ENCODE measurements around the gene AADACL2.
"Not testable (repeated sequence)": the region's sequence is repeated elsewhere in the genome, so short reads cannot be mapped to it uniquely, and the experiment has no call there.

AADACL2 gene

DNA sequence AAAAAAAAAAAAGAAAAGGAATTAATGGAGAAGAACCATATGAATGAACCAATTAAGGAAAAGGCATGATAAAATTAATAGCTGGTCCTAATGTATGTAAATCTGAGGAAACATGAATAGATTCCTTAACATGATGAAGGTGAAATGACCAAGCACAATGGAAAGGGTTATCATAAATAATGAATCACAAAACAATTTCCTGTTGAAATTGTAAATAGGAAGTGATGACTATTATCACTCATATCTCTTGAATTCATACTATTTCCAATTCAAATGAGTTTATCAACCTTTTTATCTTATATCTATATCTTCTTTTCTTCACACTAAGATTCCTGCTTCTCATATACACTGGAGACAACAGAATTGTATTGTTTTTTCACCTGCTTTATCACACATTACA is 32.0 kb downstream of the AADACL2 start:
- no peak for DNase-seq (ENCODE audit: low read depth, low spot score)

- DNase-seq (ENCODE audit: low read depth, low spot score), result no peak
These were observed 32.7 kb downstream of the AADACL2 start for GRCh38 chr3:151766454-151766853.

DNA sequence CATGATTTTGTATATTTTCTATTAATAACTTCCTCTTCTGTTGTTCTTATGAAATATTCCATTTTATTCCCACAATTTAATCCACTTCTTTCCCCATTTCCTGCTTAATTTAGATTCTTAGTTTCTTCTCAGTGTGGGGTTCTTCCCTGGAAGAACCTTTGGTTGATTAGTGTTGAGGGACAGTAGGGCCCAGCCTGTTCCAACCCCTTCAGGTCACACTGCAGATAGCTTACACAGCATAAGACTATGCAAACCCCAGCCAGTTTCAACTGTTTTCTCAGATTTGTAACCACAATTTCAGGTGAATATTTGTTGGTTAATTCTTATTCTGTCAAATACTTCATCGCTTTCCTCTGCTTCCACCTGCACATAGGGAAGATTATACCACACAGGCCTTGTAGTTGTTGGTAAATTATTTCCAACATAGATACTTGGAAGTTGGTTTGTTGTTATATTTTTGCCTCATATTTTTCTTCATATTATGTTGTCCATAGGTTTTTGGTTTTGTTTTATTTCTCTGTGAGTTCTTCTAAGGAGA is 34.7 kb downstream of the AADACL2 start:
- no peak for DNase-seq (ENCODE audit: low read depth, low spot score)

DNA sequence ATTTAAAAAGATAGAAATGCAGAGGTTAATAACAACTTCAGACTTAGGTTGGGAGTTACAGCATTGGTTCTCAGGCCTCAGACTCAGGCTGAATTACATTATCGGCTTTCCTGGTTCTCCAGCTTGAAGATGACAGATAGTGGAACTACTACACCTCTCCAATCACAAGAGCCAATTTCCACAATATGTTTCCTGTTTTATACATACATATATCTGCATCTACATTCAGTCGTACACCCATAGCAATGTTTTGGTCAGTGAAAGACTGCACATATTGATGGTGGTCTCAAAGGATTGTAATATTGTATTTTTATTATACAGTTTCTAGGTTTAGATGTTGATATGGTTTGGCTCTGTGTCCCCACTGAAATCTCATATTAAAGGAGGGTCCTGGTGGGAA is 35.4 kb downstream of the AADACL2 start:
- DNase-seq (ENCODE audit: low read depth, low spot score), result no peak

GRCh38 chr3:151770956-151771355 is 37.2 kb downstream of the AADACL2 start:
- no peak for DNase-seq (ENCODE audit: low read depth, low spot score)

GRCh38 chr3:151772825-151773480 is 39.2 kb downstream of the AADACL2 start:
- no peak for DNase-seq (ENCODE audit: low read depth, low spot score)

- no peak for DNase-seq (ENCODE audit: low read depth, low spot score)
These were observed 40.5 kb downstream of the AADACL2 start for GRCh38 chr3:151774235-151774634.

- DNase-seq (ENCODE audit: low read depth, low spot score), result no peak
These were observed 41.2 kb downstream of the AADACL2 start for GRCh38 chr3:151774910-151775309.

DNA sequence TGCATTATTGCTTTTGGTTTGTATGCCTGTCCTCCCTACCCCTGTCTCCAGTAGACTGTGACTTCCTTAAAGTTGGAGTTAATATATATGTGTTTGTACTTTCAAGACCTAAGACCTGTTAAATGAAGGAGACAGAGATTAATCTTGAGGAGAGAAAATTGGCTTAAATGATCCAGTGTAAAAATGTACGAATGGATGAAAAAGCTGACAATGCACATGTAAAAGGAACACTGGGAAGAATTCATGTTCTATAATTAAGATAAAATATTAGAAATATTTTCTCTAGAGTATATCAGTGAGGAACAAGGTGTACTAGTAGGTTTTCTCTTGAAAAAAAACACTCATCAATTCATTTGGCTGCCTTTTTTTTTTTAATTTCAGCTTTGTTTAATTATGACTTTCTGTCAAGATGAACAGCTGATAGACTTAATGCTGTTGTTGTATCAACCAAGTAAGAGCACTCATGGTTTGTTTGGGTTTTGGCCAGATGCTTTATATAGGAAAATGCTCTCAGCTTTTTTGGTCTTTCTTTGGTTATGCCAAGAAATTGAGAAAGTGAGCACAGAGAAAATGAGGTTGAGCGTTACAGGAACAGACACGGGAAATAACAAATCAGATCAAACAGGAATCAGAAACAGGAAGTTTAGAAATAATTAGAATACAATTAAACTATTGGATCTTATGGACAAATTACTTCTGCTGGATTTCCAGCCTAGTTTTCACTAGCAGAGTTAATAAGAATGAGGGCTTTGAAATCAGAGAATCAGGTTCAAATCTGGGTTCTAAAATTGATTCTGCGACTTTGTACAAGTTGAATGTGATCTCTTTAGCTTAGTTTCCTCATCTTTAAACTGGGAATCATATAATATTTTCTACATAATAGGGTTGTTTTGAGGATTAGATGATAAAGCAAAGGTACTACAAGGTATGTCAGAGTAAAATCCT is 41.9 kb downstream of the AADACL2 start:
- no peak for DNase-seq (ENCODE audit: low read depth, low spot score)

DNA sequence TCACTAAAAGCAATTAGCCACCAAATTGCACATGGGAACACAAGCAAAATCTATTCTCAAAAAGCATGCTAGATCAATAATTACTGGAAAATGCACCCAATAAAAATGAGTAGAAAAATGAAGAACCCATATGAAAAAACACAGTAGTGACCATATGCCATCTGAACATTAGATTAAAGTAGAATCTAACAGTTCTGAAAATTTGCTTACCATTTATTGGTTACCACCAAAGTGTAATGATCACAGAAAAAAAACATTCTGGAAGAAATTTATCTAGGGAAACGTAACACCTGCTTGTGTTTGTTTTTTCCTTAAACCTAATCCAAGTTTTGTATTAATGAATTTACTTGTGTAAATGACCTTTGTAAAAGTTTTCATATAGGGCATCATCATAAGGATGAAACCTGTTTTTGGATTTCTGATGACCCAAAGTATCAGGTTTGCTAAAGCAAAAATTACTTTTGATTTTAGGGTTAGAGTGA is 42.6 kb downstream of the AADACL2 start:
- DNase-seq (ENCODE audit: low read depth, low spot score), result no peak

DNA sequence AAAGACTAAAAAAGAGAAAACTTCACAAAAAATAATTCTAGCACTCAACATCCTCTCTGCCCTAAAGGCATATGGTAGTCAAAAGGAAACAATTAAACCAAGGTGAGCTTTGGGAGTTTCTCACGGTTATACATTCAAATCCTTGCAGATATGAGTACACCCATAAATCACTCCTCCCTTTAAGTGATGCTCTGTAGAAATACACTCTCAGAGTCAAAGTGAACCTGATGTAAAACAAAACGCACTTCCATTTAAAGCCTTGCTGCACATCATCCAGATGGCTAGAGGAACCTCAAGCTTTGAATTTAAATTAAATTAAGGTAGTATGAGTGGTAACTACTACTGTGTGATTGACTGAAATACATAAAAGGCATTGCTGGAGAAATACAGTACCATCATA is 44.2 kb downstream of the AADACL2 start:
- no peak for DNase-seq (ENCODE audit: low read depth, low spot score)

GRCh38 chr3:151787626-151788025 is 53.9 kb downstream of the AADACL2 start:
- no peak for DNase-seq (ENCODE audit: low read depth, low spot score)

DNA sequence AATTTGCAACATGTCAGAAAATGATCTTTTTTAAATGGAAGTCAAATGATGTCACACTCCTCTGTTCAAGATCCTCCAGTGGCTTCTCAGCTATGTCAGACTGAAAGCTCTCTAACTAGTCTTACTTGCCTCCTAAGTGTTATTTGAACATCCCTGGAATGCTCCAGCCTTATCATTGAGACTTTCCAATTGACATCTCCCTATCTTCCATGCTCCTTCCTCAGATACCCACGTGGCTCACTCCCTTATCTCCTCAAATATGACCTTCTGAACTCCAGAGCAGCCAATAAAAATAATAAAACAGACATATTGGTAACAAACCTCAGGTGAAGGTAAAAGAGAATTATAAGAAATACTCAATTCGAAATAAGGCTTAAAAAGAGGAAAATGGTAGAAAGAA is 54.7 kb downstream of the AADACL2 start:
- no peak for DNase-seq (ENCODE audit: low read depth, low spot score)

GRCh38 chr3:151789853-151790463 is 56.2 kb downstream of the AADACL2 start:
- no peak for DNase-seq (ENCODE audit: low read depth, low spot score)

GRCh38 chr3:151790763-151791162 is 57.0 kb downstream of the AADACL2 start:
- DNase-seq (ENCODE audit: low read depth, low spot score), result not testable (repeated sequence)

DNA sequence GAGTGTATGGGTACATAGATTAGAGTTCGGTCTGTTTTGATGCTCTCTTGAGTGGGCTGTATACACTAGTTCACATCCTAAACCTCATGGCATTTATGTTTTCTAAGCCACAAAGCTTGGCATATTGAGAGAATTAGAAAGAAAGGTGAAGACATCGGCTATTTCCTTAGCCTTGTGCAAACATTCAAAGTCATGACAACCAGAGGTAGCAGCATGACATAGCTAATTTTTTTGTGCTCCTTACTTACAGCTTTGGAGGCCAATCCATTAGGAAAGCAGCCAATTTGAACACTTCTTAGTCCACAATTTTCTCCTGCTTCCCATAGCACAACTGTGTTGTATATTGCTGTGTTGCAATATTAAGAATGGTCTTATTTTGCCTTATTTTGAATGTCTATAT is 58.7 kb downstream of the AADACL2 start:
- no peak for DNase-seq (ENCODE audit: low read depth, low spot score)

DNA sequence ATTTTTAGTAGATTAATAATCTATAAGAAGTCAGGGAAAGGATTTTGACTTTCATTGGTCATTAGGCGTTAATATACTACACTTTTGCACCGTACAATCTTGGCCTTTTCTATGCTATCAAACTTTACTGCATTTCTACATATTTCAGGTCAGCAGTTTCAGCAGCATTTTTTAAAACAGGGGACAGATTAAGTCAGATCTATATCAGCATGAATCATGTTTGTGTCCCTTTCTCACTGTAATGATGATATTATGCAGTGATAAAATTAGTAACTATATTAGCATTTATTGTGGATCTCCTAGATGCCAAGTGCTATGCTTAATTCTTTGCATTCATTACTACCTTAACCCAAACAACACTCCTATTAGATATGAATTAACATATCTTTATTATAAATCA is 59.9 kb downstream of the AADACL2 start:
- no peak for DNase-seq (ENCODE audit: low read depth, low spot score)

- DNase-seq (ENCODE audit: low read depth, low spot score), result no peak
These were observed 60.4 kb downstream of the AADACL2 start for GRCh38 chr3:151794080-151794479.

GRCh38 chr3:151795276-151795675 is 61.5 kb downstream of the AADACL2 start:
- no peak for DNase-seq (ENCODE audit: low read depth, low spot score)

- DNase-seq (ENCODE audit: low read depth, low spot score), result no peak
These were observed 62.5 kb downstream of the AADACL2 start for GRCh38 chr3:151796105-151796680.

- DNase-seq (ENCODE audit: low read depth, low spot score), result no peak
These were observed 64.7 kb downstream of the AADACL2 start for GRCh38 chr3:151798466-151798865.

- DNase-seq (ENCODE audit: low read depth, low spot score), result no peak
These were observed 66.7 kb downstream of the AADACL2 start for GRCh38 chr3:151800431-151800830.
